IMR-90 (cell line): Measurements from ENCODE around the gene RBFOX2. TPM values are rescaled to one million over a fixed set of nuclear protein-coding genes. Genes with fewer than 3 reads are reported as not detected.

Experiments
- ATAC-seq: fragments of 200-7000 bp; cut with Tn5 transposase; 2 replicates; pipeline ENCODE4 v1.9.1; 2020; ENCODE audit warnings: low read depth, mild to moderate bottlenecking, moderate library complexity
- BruUV-seq: library from RNA; stranded (reverse); fragments of 400-500 nt; replicated peaks from 2 replicates; lab custom pipeline; 2021; lab: Mats Ljungman, UMichigan
- CTCF ChIA-PET: fragments of 300-600 bp; formaldehyde crosslinking; extraction: SDS; loops from one replicate; lab custom pipeline; 2021; ENCODE audit warnings: antibody characterized with exemption; lab: Yijun Ruan, JAX
- POLR2A ChIA-PET: fragments of 300-600 bp; sonication (Branson Sonifier 250); formaldehyde crosslinking; loops from one replicate; lab custom pipeline; 2022; ENCODE audit warnings: antibody characterized with exemption; ENCODE audit not compliant: unreplicated experiment; lab: Charles Lee
- DNase-seq: peaks from one replicate; pipeline ENCODE4 v3.0.0; 2013
- H2AFZ ChIP-seq: replicated peaks from 2 replicates; pipeline ENCODE3; 2013; ENCODE audit warnings: low read length, mild to moderate bottlenecking; ENCODE audit not compliant: poor library complexity
- H2AK5ac ChIP-seq: 2 replicates; pipeline ENCODE4 v1.6.1; 2013; ENCODE audit warnings: low read depth, low read length, inconsistent platforms
- H2AK9ac ChIP-seq: replicated peaks from 2 replicates; pipeline ENCODE3; 2013; ENCODE audit warnings: mild to moderate bottlenecking, low read depth, low read length, moderate library complexity; ENCODE audit not compliant: poor library complexity
- H2BK120ac ChIP-seq: 2 replicates; pipeline ENCODE4 v1.6.1; 2013; ENCODE audit warnings: low read depth, low read length, inconsistent platforms
- H2BK15ac ChIP-seq: 3 replicates; pipeline ENCODE4 v1.6.1; 2013; ENCODE audit warnings: low read depth, low read length, inconsistent platforms
- H2BK20ac ChIP-seq: 2 replicates; pipeline ENCODE4 v1.6.1; 2013; ENCODE audit warnings: low read depth, mild to moderate bottlenecking, inconsistent platforms, low read length, moderate library complexity
- H2BK5ac ChIP-seq: 2 replicates; pipeline ENCODE4 v1.6.1; 2013; ENCODE audit warnings: mild to moderate bottlenecking, low read depth, low read length, inconsistent platforms; ENCODE audit not compliant: poor library complexity, severe bottlenecking
- H3K14ac ChIP-seq: replicated peaks from 2 replicates; pipeline ENCODE4 v1.6.1; 2013; ENCODE audit warnings: low read depth, low read length, inconsistent platforms
- H3K18ac ChIP-seq: 2 replicates; pipeline ENCODE4 v1.6.1; 2013; ENCODE audit warnings: low read depth, low read length, control low read depth
- H3K23ac ChIP-seq: 2 replicates; pipeline ENCODE4 v1.6.1; 2013; ENCODE audit warnings: low read depth, low read length, inconsistent platforms
- H3K27ac ChIP-seq: 2 replicates; pipeline ENCODE4 v1.5.1; 2013; ENCODE audit warnings: mild to moderate bottlenecking, control low read depth, low read length; ENCODE audit not compliant: insufficient read depth
- H3K27me3 ChIP-seq: 2 replicates; pipeline ENCODE4 v1.6.1; 2013; ENCODE audit warnings: low read length; ENCODE audit not compliant: control insufficient read depth, insufficient read depth
- H3K36me3 ChIP-seq: 2 replicates; pipeline ENCODE4 v1.6.1; 2013; ENCODE audit warnings: low read length, mixed read lengths; ENCODE audit not compliant: control insufficient read depth, insufficient read depth
- H3K4ac ChIP-seq: 2 replicates; pipeline ENCODE4 v1.6.1; 2013; ENCODE audit warnings: low read depth, low read length, inconsistent platforms
- H3K4me1 ChIP-seq: 2 replicates; pipeline ENCODE4 v1.6.1; 2013; ENCODE audit warnings: low read length, mixed read lengths; ENCODE audit not compliant: control insufficient read depth, insufficient read depth
- H3K4me2 ChIP-seq: 2 replicates; pipeline ENCODE4 v1.6.1; 2013; ENCODE audit warnings: low read depth, mild to moderate bottlenecking, control low read depth, low read length, moderate library complexity
- H3K4me3 ChIP-seq: 2 replicates; pipeline ENCODE4 v1.5.1; 2013; ENCODE audit warnings: low read depth, mild to moderate bottlenecking, control low read depth, low read length, moderate library complexity; ENCODE audit not compliant: insufficient read depth
- H3K56ac ChIP-seq: 2 replicates; pipeline ENCODE4 v1.6.1; 2013; ENCODE audit warnings: low read length, inconsistent platforms; ENCODE audit not compliant: insufficient read depth; ENCODE audit errors: extremely low read depth
- H3K79me1 ChIP-seq, 2 experiments: 2 replicates each; pipeline ENCODE4 v1.6.1; 2013; ENCODE audit warnings: low read length in 2 of 2, inconsistent platforms in 1 of 2, low read depth in 1 of 2
- H3K9ac ChIP-seq: 2 replicates; pipeline ENCODE4 v1.6.1; 2013; ENCODE audit warnings: low read depth, low read length, control low read depth
- H3K9me1 ChIP-seq: 2 replicates; pipeline ENCODE4 v1.6.1; 2013; ENCODE audit warnings: low read length, inconsistent platforms; ENCODE audit not compliant: insufficient read depth
- H3K9me3 ChIP-seq: 2 replicates; pipeline ENCODE4 v1.6.1; 2013; ENCODE audit warnings: low read length; ENCODE audit not compliant: control insufficient read depth, insufficient read depth
- H4K20me1 ChIP-seq: 2 replicates; pipeline ENCODE4 v1.6.1; 2013; ENCODE audit warnings: low read length, inconsistent platforms; ENCODE audit not compliant: insufficient read depth
- H4K5ac ChIP-seq: 2 replicates; pipeline ENCODE4 v1.6.1; 2013; ENCODE audit warnings: mild to moderate bottlenecking, low read depth, low read length, control low read depth
- H4K8ac ChIP-seq, 2 experiments: 2 replicates each; pipeline ENCODE4 v1.6.1; 2013; ENCODE audit warnings: low read depth in 2 of 2, low read length in 2 of 2, control low read depth in 1 of 2, inconsistent platforms in 1 of 2
- H4K91ac ChIP-seq: 2 replicates; pipeline ENCODE4 v1.6.1; 2013; ENCODE audit warnings: low read depth, low read length, inconsistent platforms; ENCODE audit not compliant: insufficient read depth
- BHLHE40 ChIP-seq: fragments of 150-350 bp; IDR thresholded peaks from 2 replicates; pipeline ENCODE4 v1.6.1; 2016; ENCODE audit warnings: mild to moderate bottlenecking, low read depth, low read length
- CEBPB ChIP-seq: IDR thresholded peaks from 2 replicates; pipeline ENCODE4 v1.6.1; 2012; ENCODE audit warnings: low read depth, low read length, improper control_type of control experiment
- FOS ChIP-seq: fragments of 150-350 bp; IDR thresholded peaks from 2 replicates; pipeline ENCODE4 v1.6.1; 2016; ENCODE audit warnings: low read depth, low read length
- MAFK ChIP-seq: IDR thresholded peaks from 2 replicates; pipeline ENCODE4 v1.6.1; 2012; ENCODE audit warnings: low read depth, low read length, improper control_type of control experiment
- WGBS, 2 experiments: methylation state at CpG; one replicate each; pipeline versions ENCODE4 v1.1.5 to v1.1.7; 2013; ENCODE audit warnings: missing lambda C conversion rate in 2 of 2; ENCODE audit not compliant: insufficient read length in 1 of 2; ENCODE audit errors: extremely low coverage in 2 of 2; 5-methylcytosine and 5-hydroxymethylcytosine counted together
- dilution Hi-C: fragments of 300-500 bp; cut with HindIII; formaldehyde crosslinking; loops from one replicate; pipeline ENCODE4 v1.14.3; 2018; ENCODE audit warnings: low sequenced_read_pairs; ENCODE audit not compliant: unreplicated experiment
- in situ Hi-C: fragments of 300-500 bp; cut with MboI; formaldehyde crosslinking; loops from 3 replicates; pipeline ENCODE4 v1.14.3; 2019; ENCODE audit warnings: low sequenced_read_pairs, inconsistent platforms, mixed read lengths
- intact Hi-C: fragments of 100-400 bp; cut with micrococcal nuclease; formaldehyde crosslinking; loops from 2 replicates; pipeline ENCODE4 v1.10.0; 2022
- polyA plus RNA-seq, 3 experiments: library from polyadenylated mRNA; depleted of rRNA; stranded (reverse); fragments of >200 nt; gene quantifications; 2 replicates each; pipeline ENCODE4 v1.2.3, GENCODE V29; 2012; ENCODE audit warnings: low replicate concordance in 1 of 3
- total RNA-seq: library from RNA; depleted of rRNA; stranded (reverse); fragments of >200 nt; gene quantifications from 2 replicates; pipeline ENCODE4 v1.2.3, GENCODE V29; 2012

The RBFOX2 gene
- total and polyA plus RNA-seq, 2 of the 4 experiments (the other 2 are of a cell fraction) = 146 to 178 TPM

DNA sequence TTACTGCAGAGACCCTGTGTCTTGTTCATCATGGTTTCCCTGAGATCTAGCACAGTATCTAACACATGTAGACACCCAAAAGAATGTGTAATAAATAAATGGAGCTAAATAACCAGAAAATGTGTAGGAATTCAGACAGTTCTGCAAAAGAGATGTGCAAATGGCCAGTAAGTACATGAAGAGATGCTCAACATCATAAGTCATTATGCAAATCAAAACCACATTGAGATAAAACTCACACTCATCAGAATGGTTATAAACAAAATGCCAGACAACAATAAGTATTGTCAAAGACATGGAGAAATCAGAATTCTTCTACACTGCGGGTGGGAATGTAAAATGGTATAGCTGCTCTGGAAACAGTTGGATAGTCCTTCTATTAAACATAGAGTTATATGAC is 88.5 kb downstream of the RBFOX2 start:
- dilution Hi-C loops = no loop called here

More for the DNA sequence above, 88.5 kb downstream of the RBFOX2 start:
- Histone ChIP-seq H2BK20ac (no peak overlapping the region), H2AK5ac (no peak overlapping the region), H3K9me3 (no peaks in the 10 kb centered on the region), H2BK15ac (no peak overlapping the region), H2BK120ac (no peak overlapping the region), H3K9ac (no peak overlapping the region), H3K27ac (no peak overlapping the region), H3K4ac (no peak overlapping the region), H3K4me2 (no peak overlapping the region), H3K27me3 (no peaks in the 10 kb centered on the region), H3K79me1 (peaks cover 16 to 60% of the 10 kb centered on the region in 2 experiments), H2BK5ac (no peak overlapping the region), H3K36me3 (peaks cover 7% of the 10 kb centered on the region), H3K9me1 (peaks cover 2% of the 10 kb centered on the region; the same call in 1 of the 2 replicates), H3K4me3 (no peak overlapping the region), H2AFZ (no peak overlapping the region), H4K20me1 (peaks cover 10% of the 10 kb centered on the region; the same call in 1 of the 2 replicates), H4K5ac (no peak overlapping the region), H3K4me1 (no peaks in the 10 kb centered on the region), H4K8ac (no peak overlapping the region), H3K18ac (no peak overlapping the region), H3K23ac (no peak overlapping the region), H4K91ac (no peak overlapping the region), H3K14ac (no peak overlapping the region), H2AK9ac (no peak overlapping the region), H3K56ac (no peak overlapping the region)
- POLR2A ChIA-PET = no interaction called here
- CTCF ChIA-PET = interaction anchor here (0.7 to 1.7 kb wide), 3 partner anchors 9 to 126 kb away, joined by 3 to 5 read pairs (median 5); no protein-coding TSS in a partner anchor
- ATAC-seq = no peak
- in situ Hi-C loops (no loop called here), intact Hi-C loops (no loop called here)
- no TSS peak for BruUV-seq
- TF ChIP-seq FOS (no peak), CEBPB (no peak), MAFK (no peak), BHLHE40 (no peak)
- no peak for DNase-seq
- no CpG with 5 or more reads among the region's 1 CpG for WGBS, 2 experiments
